H9 (cell line): ENCODE measurements around the gene CLEC18C. TPM values are rescaled to one million over a fixed set of nuclear protein-coding genes. Genes with fewer than 3 reads are reported as not detected.
"Not testable (repeated sequence)": the region's sequence is repeated elsewhere in the genome, so short reads cannot be mapped to it uniquely, and the experiment has no call there.

Source experiments
- DNase-seq: peaks from one replicate; pipeline ENCODE4 v3.0.0-alpha.2; 2017
- H2AFZ ChIP-seq: one replicate; pipeline ENCODE4 v1.6.1; 2013; ENCODE audit warnings: mild to moderate bottlenecking, low read length, control low read depth, moderate library complexity
- H2AK5ac ChIP-seq: 2 replicates; pipeline ENCODE4 v1.6.1; 2013; ENCODE audit warnings: low read length, control low read depth, mixed read lengths; ENCODE audit not compliant: insufficient read length
- H2BK120ac ChIP-seq: one replicate; pipeline ENCODE4 v1.6.1; 2013; ENCODE audit warnings: low read depth, mild to moderate bottlenecking, low read length, control low read depth, inconsistent platforms; ENCODE audit not compliant: poor library complexity, severe bottlenecking
- H2BK12ac ChIP-seq: 2 replicates; pipeline ENCODE4 v1.6.1; 2013; ENCODE audit warnings: low read length, control low read depth, mixed read lengths, low read depth; ENCODE audit not compliant: insufficient read length
- H2BK15ac ChIP-seq: 2 replicates; pipeline ENCODE4 v1.6.1; 2013; ENCODE audit warnings: low read depth, low read length, control low read depth
- H2BK20ac ChIP-seq: one replicate; pipeline ENCODE4 v1.6.1; 2013; ENCODE audit warnings: low read depth, mild to moderate bottlenecking, low read length, control low read depth, inconsistent platforms; ENCODE audit not compliant: poor library complexity, severe bottlenecking
- H2BK5ac ChIP-seq: 2 replicates; pipeline ENCODE4 v1.6.1; 2013; ENCODE audit warnings: low read length, control low read depth, mixed read lengths; ENCODE audit not compliant: insufficient read length
- H3K14ac ChIP-seq: 2 replicates; pipeline ENCODE4 v1.6.1; 2013; ENCODE audit warnings: low read length, control low read depth; ENCODE audit not compliant: insufficient read depth
- H3K18ac ChIP-seq: 2 replicates; pipeline ENCODE4 v1.6.1; 2013; ENCODE audit warnings: low read depth, mild to moderate bottlenecking, mixed read lengths, low read length, control low read depth; ENCODE audit not compliant: insufficient read length
- H3K23ac ChIP-seq: 2 replicates; pipeline ENCODE4 v1.6.1; 2013; ENCODE audit warnings: low read length, control low read depth, mixed read lengths, low read depth; ENCODE audit not compliant: insufficient read length
- H3K23me2 ChIP-seq: 2 replicates; pipeline ENCODE4 v1.6.1; 2013; ENCODE audit warnings: low read depth, mild to moderate bottlenecking, mixed read lengths, low read length, control low read depth; ENCODE audit not compliant: insufficient read length, poor library complexity, severe bottlenecking
- H3K27ac ChIP-seq: 2 replicates; pipeline ENCODE4 v1.5.1; 2013; ENCODE audit warnings: low read length, control low read depth, mixed read lengths, low read depth; ENCODE audit not compliant: insufficient read length
- H3K27me3 ChIP-seq: 2 replicates; pipeline ENCODE4 v1.6.1; 2013; ENCODE audit warnings: low read length, control low read depth, inconsistent platforms; ENCODE audit not compliant: insufficient read depth
- H3K4ac ChIP-seq: 2 replicates; pipeline ENCODE4 v1.6.1; 2013; ENCODE audit warnings: low read depth, mild to moderate bottlenecking, control low read depth, inconsistent platforms, low read length, moderate library complexity
- H3K4me1 ChIP-seq: 2 replicates; pipeline ENCODE4 v1.6.1; 2013; ENCODE audit warnings: low read length, control low read depth, inconsistent platforms; ENCODE audit not compliant: insufficient read depth
- H3K4me2 ChIP-seq: 2 replicates; pipeline ENCODE4 v1.6.1; 2013; ENCODE audit warnings: low read length, control low read depth, mixed read lengths; ENCODE audit not compliant: insufficient read length, insufficient read depth
- H3K56ac ChIP-seq: 2 replicates; pipeline ENCODE4 v1.6.1; 2013; ENCODE audit warnings: low read depth, mild to moderate bottlenecking, mixed read lengths, low read length, control low read depth; ENCODE audit not compliant: insufficient read length
- H3K79me1 ChIP-seq: 2 replicates; pipeline ENCODE4 v1.6.1; 2013; ENCODE audit warnings: low read depth, mild to moderate bottlenecking, moderate library complexity, low read length, control low read depth, inconsistent platforms; ENCODE audit not compliant: insufficient read depth, poor library complexity, severe bottlenecking
- H3K79me2 ChIP-seq: 2 replicates; pipeline ENCODE4 v1.6.1; 2013; ENCODE audit warnings: low read length, control low read depth, inconsistent platforms; ENCODE audit not compliant: insufficient read depth
- H3K9ac ChIP-seq: 2 replicates; pipeline ENCODE4 v1.6.1; 2013; ENCODE audit warnings: low read length, control low read depth, mixed read lengths; ENCODE audit not compliant: insufficient read length; ENCODE audit errors: extremely low read depth
- H3K9me3 ChIP-seq: one replicate; pipeline ENCODE4 v1.6.1; 2013; ENCODE audit warnings: low read depth, low read length, inconsistent platforms; ENCODE audit not compliant: control insufficient read depth
- H3T11ph ChIP-seq: one replicate; pipeline ENCODE4 v1.6.1; 2013; ENCODE audit warnings: mild to moderate bottlenecking, low read length, control low read depth, inconsistent platforms
- H4K20me1 ChIP-seq: one replicate; pipeline ENCODE4 v1.6.1; 2013; ENCODE audit not compliant: control insufficient read depth, insufficient read length, insufficient read depth
- H4K5ac ChIP-seq: 2 replicates; pipeline ENCODE4 v1.6.1; 2013; ENCODE audit warnings: low read depth, mild to moderate bottlenecking, mixed read lengths, low read length, control low read depth; ENCODE audit not compliant: insufficient read length
- H4K8ac ChIP-seq: replicated peaks from 2 replicates; pipeline ENCODE4 v1.6.1; 2013; ENCODE audit warnings: low read length, control low read depth, mixed read lengths, low read depth; ENCODE audit not compliant: insufficient read length
- H4K91ac ChIP-seq: 2 replicates; pipeline ENCODE4 v1.6.1; 2013; ENCODE audit warnings: low read depth, mild to moderate bottlenecking, moderate library complexity, mixed read lengths, low read length, control low read depth; ENCODE audit not compliant: insufficient read length
- H3K27ac Mint-ChIP-seq, 3 experiments: 2 replicates in 2 of 3; 3 replicates in 1 of 3; pipeline ENCODE4 v1.8.0; 2020 to 2021; ENCODE audit warnings: mixed read lengths in 3 of 3, mild to moderate bottlenecking in 1 of 3, moderate library complexity in 1 of 3
- H3K27me3 Mint-ChIP-seq: 2 replicates; pipeline ENCODE4 v1.8.0; 2021; ENCODE audit warnings: low read depth, mild to moderate bottlenecking, moderate library complexity, mixed read lengths
- H3K36me3 Mint-ChIP-seq, 3 experiments: 2 replicates in 2 of 3; 3 replicates in 1 of 3; pipeline ENCODE4 v1.8.0; 2020 to 2021; ENCODE audit warnings: low read depth in 3 of 3, mixed read lengths in 3 of 3; ENCODE audit not compliant: insufficient read depth in 1 of 3
- H3K4me1 Mint-ChIP-seq, 2 experiments: 2 replicates each; pipeline ENCODE4 v1.8.0; 2020; ENCODE audit warnings: mixed read lengths in 2 of 2
- H3K4me3 Mint-ChIP-seq, 2 experiments: 2 replicates in 1 of 2; 3 replicates in 1 of 2; pipeline ENCODE4 v1.8.0; 2020 to 2021; ENCODE audit warnings: mild to moderate bottlenecking in 2 of 2, mixed read lengths in 2 of 2, moderate library complexity in 1 of 2
- H3K9me3 Mint-ChIP-seq, 2 experiments: 2 replicates in 1 of 2; 3 replicates in 1 of 2; pipeline ENCODE4 v1.8.0; 2020; ENCODE audit warnings: mild to moderate bottlenecking in 2 of 2, mixed read lengths in 2 of 2, moderate library complexity in 1 of 2
- WGBS: extraction: QIAGEN DNeasy Blood & Tissue Kit; methylation state at CpG from one replicate; pipeline ENCODE4 v1.1.7; 2013; ENCODE audit warnings: missing lambda C conversion rate, low lambda C conversion rate, mixed read lengths; ENCODE audit not compliant: insufficient read length; ENCODE audit errors: extremely low coverage; 5-methylcytosine and 5-hydroxymethylcytosine counted together
- total RNA-seq: library from RNA; stranded (reverse); gene quantifications from 2 replicates; pipeline ENCODE4 v1.2.1, GENCODE V29; 2021

Gene CLEC18C
- total RNA-seq, 1 experiment from 2014 or later = 0.11 TPM

- DNase-seq, H2BK15ac ChIP-seq, H3K27ac ChIP-seq, H4K20me1 ChIP-seq, H4K5ac ChIP-seq, H3K23ac ChIP-seq, H4K91ac ChIP-seq, H3K14ac ChIP-seq, H3K9me3 Mint-ChIP-seq, H3K79me1 ChIP-seq, H3K23me2 ChIP-seq, H3K27me3 Mint-ChIP-seq, H3K4me2 ChIP-seq, H2AFZ ChIP-seq, H3K4me3 Mint-ChIP-seq, H3K4me1 Mint-ChIP-seq, H2AK5ac ChIP-seq, H2BK20ac ChIP-seq, H2BK5ac ChIP-seq, H3K9ac ChIP-seq, H3K18ac ChIP-seq, H3K27me3 ChIP-seq, H3K79me2 ChIP-seq, H3T11ph ChIP-seq, H3K4ac ChIP-seq, H2BK12ac ChIP-seq, H3K4me1 ChIP-seq, H3K27ac Mint-ChIP-seq, H2BK120ac ChIP-seq, H3K9me3 ChIP-seq, H3K56ac ChIP-seq, H4K8ac ChIP-seq: not testable (repeated sequence)
- H3K36me3 Mint-ChIP-seq = peaks cover 22 to 78% (median 61%) of the 10 kb centered on the region in 3 experiments; a peak in 6 of 7 replicates
- no CpG with 5 or more reads among the region's 10 CpGs for WGBS
Measured at GRCh38 chr16:70128844-70129243, 44.7 kb upstream of the CLEC18C start.

GRCh38 chr16:70135796-70136195 is 37.8 kb upstream of the CLEC18C start:
- H3K9me3 ChIP-seq, H2BK15ac ChIP-seq, H2BK12ac ChIP-seq, H2BK5ac ChIP-seq, H3K9me3 Mint-ChIP-seq, H2BK20ac ChIP-seq, H4K8ac ChIP-seq, H3K4me3 Mint-ChIP-seq, H3K4me2 ChIP-seq, H3K79me1 ChIP-seq, DNase-seq, H4K5ac ChIP-seq, H3K23ac ChIP-seq, H2AFZ ChIP-seq, H3K9ac ChIP-seq, H4K20me1 ChIP-seq, H3K14ac ChIP-seq, H3K27me3 ChIP-seq, H2BK120ac ChIP-seq, H2AK5ac ChIP-seq, H3K23me2 ChIP-seq, H3K4me1 Mint-ChIP-seq, H3K27ac ChIP-seq, H3K4me1 ChIP-seq, H3T11ph ChIP-seq, H3K79me2 ChIP-seq, H3K4ac ChIP-seq, H3K18ac ChIP-seq, H3K56ac ChIP-seq, H3K27me3 Mint-ChIP-seq, H4K91ac ChIP-seq: not testable (repeated sequence)
- WGBS = no CpG with 5 or more reads among the region's 8 CpGs
- Mint-ChIP-seq H3K27ac (peak overlapping the region in 1 of 3 experiments; percentile 44; a peak in 1 of 7 replicates), H3K36me3 (peaks cover 30 to 79% (median 64%) of the 10 kb centered on the region in 3 experiments; a peak in 6 of 7 replicates)
